GM19397 (cell line): ENCODE results near the gene NKD1.

ENCODE experiments used
- ATAC-seq: cut with Tn5 transposase; IDR thresholded peaks from one replicate; pipeline ENCODE4 v1.9.1; 2021; ENCODE audit warnings: mild to moderate bottlenecking, moderate library complexity; ENCODE audit not compliant: unreplicated experiment

Gene NKD1

DNA sequence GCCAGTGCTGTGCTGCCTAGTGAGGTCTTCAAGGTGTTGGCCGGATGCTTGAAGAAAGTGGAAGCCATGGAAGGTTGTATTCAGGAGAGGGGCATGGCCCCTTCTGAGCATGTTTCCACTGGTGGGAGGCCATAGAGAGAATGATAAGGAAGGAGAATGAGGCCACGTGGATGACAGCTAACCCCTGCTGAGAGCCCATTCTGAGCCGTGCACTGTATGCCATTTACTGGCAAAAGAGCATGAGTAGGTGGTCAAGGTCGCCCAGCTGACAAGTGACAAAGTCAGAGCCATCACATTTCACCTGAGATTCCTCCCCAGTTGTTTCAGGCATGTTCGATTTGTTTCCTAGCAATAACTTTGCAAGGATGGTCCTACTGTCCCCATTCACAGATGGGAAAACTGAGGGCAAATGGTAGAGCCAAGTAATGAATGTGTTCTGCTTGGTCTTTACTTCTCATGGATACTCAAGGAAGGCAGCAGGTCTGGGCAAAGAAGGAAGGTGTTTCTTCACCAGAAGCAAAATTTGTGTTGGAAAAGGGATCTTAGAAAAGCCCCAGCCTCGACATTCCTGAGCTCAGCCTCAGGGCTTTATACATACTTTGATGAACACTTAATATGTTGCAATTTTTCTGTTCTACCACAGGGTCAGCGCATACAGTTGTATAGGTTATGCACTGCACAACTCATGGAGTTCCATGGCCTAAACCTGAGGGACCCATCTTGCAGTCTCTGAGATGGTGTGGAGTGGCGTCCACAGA, 10.5 kb upstream of the NKD1 start:
- ATAC-seq: no peak

DNA sequence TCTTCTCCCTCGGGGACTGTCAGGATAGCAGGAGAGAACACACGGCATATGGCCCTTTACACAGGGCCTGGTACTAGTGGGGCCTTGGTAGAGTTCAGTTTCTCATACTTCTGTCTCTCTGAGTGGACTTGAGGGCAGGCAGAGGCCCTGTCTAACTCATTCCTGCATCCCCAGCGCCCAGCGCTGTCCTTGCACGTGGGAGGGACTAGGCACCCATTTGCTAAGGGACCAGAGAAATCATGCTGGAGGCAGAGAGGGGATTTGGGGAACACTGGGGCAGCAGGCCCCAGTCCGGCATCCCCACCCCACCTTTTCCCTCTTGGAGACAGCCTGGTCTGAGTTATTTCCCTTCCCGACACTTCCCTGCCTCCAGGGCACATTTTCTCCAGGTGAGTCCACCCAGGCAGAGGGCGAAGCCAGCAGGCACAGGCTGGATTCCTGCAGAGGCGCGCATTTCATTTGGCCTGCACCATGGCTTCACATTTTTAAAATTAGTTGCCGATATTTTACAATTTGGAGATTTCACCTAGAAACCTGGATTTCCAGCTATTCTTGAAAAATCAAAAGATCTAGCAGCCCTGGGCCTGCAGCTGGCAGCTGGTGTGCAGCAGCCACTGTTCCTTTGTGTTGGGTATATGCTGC, 9.7 kb upstream of the NKD1 start:
- no peak for ATAC-seq

DNA sequence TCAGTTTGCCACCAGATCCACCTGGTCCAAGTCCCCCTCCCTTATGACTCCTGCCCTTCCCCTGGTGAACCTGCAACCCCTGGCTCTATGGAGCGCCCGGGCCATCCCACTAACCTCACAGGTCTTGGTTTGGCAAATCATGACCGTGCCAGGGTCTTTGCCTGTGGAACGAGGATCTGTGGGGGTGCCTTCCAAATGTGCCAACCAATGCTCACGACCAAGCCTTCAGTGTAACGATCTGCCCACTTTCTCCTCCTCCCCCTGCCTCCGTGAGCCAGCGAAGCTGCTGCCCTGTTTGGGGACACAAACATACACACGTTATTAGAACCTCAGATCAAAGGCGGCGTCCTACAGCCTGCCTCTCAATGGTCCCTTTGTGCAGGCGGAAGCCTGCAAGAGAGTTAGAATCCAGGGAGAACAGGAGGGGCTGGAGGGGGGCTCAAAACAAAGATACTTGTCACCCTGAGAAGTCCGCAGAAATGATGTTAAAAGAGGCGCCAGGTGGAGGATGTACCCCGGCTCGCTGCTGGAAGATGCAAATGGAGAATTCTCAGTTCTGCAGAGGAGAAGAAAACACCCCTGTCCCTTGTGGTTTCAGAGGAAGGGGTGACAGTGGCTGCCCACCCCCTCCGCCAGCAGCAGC, 9.0 kb upstream of the NKD1 start:
- ATAC-seq: no peak

DNA sequence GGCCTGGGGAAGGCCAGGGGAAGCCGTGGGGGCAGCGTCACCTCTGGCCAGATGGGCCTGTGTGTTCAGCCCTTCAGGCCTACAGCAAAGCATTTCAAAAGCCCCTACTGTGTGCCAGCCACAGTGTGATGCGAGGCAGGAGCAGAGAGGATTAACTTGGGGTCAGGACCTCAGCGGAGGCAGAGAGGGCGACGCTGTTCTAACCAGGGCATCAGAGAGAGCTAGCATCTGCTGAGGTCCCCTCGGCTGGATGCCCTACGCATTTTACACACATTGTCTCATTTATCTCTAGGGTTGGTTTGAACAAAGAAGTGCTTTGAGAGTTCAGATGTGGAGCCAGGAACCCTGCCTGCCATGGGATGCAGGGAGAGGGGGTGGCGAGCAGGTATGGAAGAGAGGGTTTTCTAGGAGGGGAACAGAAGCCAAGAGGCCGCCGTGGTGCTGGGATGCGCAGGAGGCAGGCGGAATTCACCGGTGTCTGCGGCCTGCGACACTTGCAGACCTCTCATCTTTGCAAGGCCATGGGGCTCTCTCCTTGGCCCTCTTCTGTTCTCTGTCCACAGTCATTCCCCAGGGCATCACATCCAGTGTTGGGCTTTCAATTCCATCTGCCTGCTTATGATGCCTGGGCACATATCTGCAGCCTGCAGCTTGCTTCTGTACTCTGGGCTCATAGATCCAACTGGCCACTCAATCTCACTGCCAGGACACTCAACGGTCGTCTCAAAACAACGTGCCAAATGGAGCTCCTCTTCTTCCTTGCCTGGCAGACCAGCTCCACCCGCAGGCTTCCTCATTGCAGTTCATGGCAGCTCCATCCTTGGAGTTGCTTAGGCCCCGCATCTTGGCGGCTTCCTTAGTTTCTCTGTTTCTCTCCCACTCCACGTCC, 8.1 kb upstream of the NKD1 start:
- no peak for ATAC-seq

DNA sequence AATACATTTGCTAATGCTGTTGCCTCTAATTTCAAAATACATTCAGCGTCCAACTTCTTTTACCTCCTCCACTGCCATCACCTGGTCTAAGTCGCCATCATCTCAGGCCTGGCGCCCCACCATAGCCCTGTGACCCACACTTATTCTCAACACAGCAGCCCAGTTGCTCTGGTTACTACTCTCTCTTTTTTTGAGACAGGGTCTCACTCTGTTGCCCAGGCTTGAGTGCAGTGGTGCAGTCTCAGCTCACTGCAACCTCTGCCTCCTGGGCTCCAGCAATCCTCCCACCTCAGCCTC, 7.5 kb upstream of the NKD1 start:
- ATAC-seq: no peak

DNA sequence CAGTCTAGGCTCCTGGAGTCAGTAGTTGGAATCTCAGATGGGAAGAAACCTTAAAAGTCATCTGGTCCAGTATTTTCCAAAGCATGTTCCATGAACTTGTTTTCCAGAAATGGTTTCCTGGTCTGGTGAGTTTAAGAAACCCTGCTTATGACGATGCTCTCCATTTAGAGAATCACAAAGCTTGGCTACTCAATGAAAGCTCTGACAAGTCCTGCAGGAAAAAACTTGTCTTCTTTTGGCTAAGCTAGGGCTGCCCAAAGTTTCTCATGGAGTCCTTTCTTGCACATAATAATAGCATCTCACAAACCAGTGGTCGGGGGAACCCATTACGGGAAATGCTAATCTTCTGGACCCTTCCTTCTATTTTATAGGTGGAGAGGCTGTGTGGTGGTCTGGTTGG, 5.5 kb upstream of the NKD1 start:
- no peak for ATAC-seq

DNA sequence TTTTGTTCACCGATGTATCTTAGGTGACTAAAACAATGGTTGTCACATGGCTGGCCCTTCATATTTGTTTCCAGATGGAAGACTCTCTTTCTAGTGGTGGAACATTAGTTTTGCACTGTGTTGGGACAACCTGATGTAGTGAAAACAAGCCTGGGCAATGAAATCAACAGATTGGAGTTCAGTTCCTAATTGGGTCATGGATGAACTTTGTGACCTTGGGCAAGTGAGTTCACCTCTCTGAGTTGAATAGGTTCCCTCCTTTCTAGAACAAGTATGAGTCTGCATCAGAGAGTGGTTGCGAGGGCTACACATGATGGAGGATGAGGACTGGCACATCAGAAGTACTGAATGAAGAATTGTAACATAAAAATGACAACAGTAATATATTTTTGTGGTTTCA, 2.1 kb upstream of the NKD1 start:
- no peak for ATAC-seq

DNA sequence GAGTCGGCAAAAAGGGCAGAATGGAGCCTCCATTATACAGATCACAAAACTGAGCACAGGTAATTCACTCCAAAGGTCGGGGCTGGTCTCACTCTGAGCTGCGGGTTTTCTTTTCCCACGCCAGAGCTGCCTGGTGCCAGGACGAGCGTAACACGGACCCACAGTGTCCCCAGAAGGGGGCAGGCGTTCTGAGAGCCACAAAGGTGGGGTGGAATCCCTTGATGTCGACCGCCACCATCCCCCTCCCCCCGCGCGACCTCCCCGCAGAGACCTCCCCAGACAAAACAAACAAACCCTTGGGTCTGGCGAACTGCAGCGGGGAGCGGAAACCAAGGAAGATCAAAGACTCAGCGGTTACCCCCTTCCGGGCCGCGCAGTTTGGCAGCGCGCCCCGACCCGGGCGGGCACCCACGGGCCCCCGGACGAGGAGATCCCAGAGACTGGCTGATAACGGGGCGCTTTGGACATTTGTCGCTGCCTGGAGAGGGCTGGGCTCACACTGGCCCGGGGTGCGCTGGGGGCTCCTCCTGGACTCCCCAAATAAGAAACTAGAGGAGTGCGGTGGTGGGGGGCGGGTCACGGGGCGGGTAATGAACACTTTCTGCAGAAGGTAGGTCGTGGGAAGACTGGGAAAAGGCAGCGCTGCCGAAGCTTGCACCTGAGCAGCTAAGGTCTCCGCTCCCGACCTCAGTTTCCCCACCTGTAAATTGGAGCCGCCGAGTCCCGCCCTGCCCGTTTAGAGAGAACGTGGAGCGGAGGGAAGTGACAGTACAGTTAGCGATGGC, 664 bp upstream of the NKD1 start:
- ATAC-seq: no peak

DNA sequence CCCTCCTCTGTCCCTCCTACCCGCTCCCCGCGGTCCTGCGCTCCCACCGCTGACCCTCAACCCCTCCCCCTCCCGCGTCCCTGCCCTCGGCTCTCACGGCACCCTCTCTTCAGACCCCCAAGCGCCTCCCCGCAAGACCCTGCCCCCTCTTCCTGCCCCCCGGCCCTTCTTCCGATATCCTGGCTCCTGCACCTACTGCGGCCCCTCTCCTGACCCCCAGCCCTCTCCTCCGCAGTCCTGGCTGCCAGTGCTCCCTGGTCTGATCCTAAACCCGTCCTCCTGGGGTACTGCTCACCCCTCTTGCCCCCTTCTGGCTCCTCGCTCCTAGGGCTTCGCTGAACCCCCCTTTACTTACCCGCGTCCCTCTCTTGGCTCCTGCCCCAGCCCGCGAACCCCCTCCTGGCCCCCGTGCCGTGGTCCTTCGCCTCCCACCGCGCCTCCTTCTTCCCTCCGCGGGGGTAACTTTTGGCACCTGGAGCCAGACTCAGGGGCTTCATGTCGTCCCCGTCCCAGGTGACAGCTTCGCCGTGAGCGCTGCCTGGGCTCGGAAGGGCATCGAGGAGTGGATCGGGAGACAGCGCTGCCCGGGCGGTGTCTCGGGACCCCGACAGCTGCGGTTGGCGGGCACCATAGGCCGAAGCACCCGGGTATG, 839 bp downstream of the NKD1 start:
- ATAC-seq: no peak

DNA sequence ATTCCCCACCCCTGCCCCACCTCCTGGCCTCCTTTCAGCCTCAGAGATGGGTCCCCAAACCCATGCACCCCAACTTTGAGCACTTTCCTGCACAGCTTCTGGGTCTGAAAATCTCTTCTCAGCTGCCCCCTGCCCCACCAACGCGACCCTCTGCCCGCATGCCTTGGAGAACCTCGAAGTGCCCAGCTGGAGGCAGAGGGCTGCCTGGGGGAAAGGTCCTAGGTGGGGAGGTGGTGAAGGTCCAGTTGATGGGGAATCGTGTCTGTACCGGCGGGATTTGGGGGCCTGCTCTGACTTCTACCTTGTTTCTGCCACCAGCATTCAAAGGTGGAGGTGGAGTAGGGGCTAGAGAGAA, 1.3 kb downstream of the NKD1 start:
- ATAC-seq: no peak

DNA sequence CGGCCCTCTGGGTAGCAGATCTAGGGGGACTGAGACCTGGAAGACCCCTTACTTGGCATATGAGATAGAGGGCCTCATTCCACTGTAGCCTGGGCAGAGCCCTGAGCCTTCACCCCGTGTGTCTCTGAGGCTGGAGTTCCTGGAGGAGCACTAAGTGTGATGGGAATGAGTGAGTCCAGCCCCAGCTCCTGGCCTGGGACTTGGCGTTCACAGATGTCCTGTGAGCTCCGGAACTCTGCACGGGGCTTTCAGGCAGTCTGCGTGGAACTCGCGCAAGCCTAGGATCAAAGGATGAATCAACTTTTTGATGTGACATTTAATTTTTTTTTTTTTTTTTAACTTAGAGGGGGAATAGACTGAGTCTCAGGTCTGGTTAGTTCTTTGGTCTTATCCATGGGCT, 1.8 kb downstream of the NKD1 start:
- no peak for ATAC-seq

DNA sequence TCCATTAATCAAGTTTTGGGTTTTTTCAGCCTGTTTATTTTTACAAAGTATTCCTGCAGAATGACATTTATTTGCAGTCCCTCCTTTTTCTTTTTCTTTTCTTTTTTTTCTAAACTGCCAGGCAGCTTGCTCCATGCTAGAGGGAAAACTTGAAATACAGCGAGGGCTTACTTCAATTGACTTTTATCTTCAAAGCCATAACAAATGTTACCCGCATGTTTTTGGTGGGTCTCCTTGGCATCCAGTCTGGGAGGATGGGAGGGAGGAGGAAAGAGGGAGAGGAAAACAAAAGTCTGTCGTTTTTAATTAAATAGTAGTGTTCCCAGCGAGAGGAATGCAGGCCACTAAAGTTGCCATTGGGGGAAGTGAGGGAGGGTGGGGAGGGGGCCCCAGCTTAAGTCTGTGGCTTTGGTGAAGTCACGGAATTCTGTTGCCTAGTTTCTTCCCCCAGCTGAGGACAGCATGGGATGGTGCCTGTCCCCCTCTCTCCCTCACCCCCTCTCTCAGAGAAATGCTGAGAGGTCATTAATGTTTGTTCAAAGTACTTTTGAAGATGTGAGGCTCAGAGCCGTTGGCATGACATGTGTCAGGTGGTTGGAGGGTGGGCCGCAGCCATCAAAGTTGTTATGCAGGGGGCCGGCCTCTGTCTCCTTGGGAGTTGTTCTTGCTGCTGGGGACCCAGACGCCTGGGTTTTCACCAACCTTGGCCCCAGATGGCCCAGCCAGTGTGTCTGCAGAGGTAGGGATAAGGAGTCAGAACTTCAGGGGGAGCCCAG, 2.9 kb downstream of the NKD1 start:
- ATAC-seq: no peak

DNA sequence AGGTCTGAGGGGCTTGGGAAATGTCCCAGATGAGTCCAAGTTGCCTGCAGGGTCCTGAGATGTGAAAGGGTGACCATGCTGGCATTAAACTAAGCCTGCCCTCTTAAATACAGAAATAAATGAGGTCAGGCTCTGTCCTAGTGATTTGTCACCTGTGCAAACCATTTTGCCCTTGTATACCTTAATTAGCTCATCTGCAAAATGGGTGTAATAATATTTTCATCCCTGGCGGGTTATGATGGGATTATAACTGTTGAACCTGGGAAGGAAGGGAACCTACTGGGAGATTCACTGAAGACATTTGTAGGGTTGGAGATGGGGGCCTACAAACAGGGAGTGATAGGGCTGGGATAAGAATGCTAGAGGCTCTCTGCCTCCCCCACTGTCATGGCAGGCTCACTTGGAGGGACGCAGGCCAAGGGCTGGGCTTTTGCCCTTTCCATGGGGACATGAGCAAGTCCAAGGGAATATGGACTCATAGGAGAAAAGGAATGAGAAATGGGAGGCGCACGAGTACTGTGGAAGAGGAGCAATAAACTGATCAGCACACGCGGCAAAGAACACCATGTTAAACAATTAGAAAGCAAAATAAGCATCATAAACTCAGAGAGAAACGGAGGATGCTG, 4.4 kb downstream of the NKD1 start:
- ATAC-seq: no peak

DNA sequence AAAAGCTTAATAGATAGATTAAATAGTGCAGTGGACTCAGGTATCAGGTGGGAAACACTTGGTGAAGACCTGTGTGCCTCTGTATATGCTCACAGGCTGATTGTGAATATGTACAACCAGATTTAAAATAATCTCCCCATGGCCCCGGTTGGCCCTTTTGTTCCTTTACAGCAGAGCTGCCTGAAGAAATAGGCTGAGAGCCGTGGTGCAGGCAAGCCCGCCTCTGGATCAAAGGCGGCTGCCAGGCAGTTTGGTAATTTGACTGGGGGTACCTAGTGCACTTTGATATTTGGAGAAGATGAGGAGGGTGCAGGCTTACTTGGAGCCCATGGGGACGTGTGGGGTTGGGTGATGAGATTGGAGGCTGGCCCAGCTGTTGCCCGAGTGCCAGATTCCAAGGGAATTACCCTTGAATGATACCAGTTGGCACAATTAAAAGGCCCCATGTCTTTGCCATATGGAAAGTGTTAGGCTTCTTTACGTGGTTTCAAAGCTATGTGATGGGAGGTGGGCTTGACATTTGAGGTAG, 5.0 kb downstream of the NKD1 start:
- no peak for ATAC-seq

DNA sequence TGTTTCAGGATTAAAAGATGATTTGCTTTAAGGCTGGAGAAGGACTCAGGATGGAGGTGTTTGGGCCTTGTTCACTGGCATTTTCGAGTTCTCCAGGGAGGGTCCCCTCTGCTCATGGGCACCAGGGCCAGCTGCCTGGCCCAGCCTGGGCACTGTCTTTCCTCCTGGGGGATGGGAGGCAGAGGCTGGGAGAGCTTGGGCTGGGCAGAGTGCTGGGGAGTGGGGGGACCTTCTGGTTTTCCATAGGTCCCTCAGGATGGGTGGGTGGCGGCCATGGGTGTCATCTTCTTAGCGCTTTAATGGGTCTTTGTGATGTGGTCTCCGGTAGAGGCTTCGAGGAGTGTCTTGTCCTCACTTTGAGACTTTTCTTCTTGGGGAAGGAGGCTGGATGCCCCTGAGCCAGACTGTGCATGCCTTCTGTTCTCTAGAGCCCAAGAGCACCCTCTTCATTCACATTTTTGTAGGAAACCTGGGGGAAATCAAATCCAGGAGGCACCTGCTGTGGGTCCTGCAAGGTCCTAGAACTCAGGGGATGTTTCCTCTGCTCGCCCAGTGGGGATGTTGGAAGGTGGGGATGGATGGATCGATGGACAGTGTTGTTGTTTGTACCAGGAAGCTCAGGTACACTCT, 5.7 kb downstream of the NKD1 start:
- no peak for ATAC-seq

DNA sequence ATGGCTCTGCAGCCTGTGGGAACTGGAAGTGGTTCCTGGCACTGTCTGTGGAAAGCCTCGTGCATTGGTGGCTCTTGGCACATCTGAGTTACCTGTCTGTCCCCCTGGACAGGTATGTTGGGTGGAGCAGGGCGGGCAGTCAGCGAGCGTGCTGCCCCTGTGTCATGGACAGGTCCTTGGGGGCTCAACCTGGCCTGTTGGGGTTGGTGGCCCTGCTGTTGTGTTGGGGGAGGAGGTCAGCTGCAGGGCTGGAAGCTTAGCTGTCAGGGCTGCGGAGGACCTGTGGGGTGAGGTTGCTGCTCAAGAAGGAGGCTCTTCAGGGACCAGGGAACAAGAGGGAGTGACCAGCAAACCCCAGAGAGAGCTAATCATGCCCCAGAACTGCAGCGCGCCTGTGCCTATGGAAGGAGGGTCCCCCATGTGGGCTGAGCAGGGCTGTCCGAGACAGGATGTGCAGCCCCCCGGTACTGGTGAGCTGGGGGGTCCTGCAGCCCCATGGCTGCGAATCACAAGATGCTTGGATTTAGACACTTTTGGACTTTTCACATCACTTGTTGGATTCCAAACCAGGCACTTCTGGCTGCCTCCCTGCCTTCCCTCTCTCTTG, 7.2 kb downstream of the NKD1 start:
- ATAC-seq: no peak

DNA sequence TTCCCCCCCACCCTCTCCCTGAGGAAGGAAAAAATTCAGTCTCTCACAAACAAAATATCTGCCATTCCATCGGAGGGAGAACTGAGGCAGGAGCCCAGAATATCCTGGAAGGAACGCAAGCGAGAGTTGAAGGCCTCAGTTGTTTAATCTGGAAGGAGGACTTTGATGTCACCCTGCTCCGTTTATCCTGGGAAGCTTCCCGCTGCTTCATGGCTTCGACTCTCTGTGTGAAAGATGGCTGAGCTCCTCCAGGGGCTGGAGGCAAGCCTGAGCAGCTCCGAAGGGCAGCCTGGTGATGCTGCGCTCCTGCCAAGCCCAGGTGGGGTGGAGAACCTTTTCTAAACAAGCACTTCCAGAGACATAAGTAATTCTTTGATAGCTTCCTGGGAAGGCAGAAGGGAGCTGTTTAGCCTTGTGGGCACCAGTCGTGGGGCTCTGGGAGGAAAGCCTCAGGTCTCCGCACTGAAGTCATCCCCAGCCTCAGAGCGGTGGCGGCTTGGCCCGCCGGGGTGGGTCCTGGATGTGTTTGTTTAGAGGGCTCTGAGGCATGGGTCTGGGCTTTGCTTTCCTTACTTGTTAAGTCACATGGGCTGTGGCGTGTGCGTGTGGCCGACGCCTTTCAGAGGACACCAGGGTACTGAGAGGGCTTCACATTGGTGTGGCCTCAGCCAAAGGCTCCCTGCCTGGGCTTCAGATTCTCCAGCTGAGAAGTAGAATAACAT, 7.9 kb downstream of the NKD1 start:
- no peak for ATAC-seq
